NCI-H1436 treated with DMSO at 0.1 percent for 48 hours (cell line): Measurements from ENCODE around the gene MCCC1.
A peak's percentile ranks its signal among the peaks of the same experiment; 100 is the strongest.
"Not testable (repeated sequence)": the region's sequence is repeated elsewhere in the genome, so short reads cannot be mapped to it uniquely, and the experiment has no call there.

Experiments used
- DNase-seq: peaks from one replicate; lab custom pipeline; 2025; lab: John Stamatoyannopoulos, UW

The MCCC1 gene

GRCh38 chr3:183099026-183099837, at the start of gene MCCC1:
Gene MCCC1, minus strand, starts transcription at chr3:183099496. Its CDS starts 56 bp downstream, at chr3:183099440.
- no peak for DNase-seq

GRCh38 chr3:183148056-183148455, 48.8 kb upstream of the MCCC1 start:
- no peak for DNase-seq

- DNase-seq = no peak
Measured at GRCh38 chr3:183144363-183144762, 45.1 kb upstream of the MCCC1 start.

- DNase-seq = no peak
Measured at GRCh38 chr3:183142199-183142598, 42.9 kb upstream of the MCCC1 start.

GRCh38 chr3:183134844-183135243, 35.5 kb upstream of the MCCC1 start:
- no peak for DNase-seq

GRCh38 chr3:183132409-183132808, 33.1 kb upstream of the MCCC1 start:
- DNase-seq = no peak

GRCh38 chr3:183131735-183132134, 32.4 kb upstream of the MCCC1 start:
- DNase-seq = no peak

GRCh38 chr3:183131186-183131725, 32.0 kb upstream of the MCCC1 start:
- DNase-seq = no peak

- no peak for DNase-seq
Measured at GRCh38 chr3:183129243-183129642, 29.9 kb upstream of the MCCC1 start.

GRCh38 chr3:183128709-183129108, 29.4 kb upstream of the MCCC1 start:
- no peak for DNase-seq

- no peak for DNase-seq
Measured at GRCh38 chr3:183123891-183124290, 24.6 kb upstream of the MCCC1 start.

- peak; percentile 61 for DNase-seq
Measured at GRCh38 chr3:183122257-183122932, 23.1 kb upstream of the MCCC1 start.

- no peak for DNase-seq
Measured at GRCh38 chr3:183120538-183121215, 21.4 kb upstream of the MCCC1 start.

- peak; percentile 71 for DNase-seq
Measured at GRCh38 chr3:183117056-183117455, 17.8 kb upstream of the MCCC1 start.

GRCh38 chr3:183116025-183116614, 16.8 kb upstream of the MCCC1 start:
- DNase-seq = peak; percentile 100

- peak; percentile 22 for DNase-seq
Measured at GRCh38 chr3:183114384-183115178, 15.3 kb upstream of the MCCC1 start.

- DNase-seq = not testable (repeated sequence)
Measured at GRCh38 chr3:183109847-183110246, 10.6 kb upstream of the MCCC1 start.

GRCh38 chr3:183108470-183108869, 9.2 kb upstream of the MCCC1 start:
- no peak for DNase-seq

GRCh38 chr3:183108001-183108449, 8.7 kb upstream of the MCCC1 start:
- no peak for DNase-seq

GRCh38 chr3:183107372-183107771, 8.1 kb upstream of the MCCC1 start:
- DNase-seq = not testable (repeated sequence)

- no peak for DNase-seq
Measured at GRCh38 chr3:183106635-183107034, 7.3 kb upstream of the MCCC1 start.
